ENCODE data around the gene SDCBP2. TPM values are rescaled to one million over a fixed set of nuclear protein-coding genes. Genes with fewer than 3 reads are reported as not detected.

SDCBP2 gene
- total and polyA plus RNA-seq, 2 donors (not counting 1 experiment from before 2014, with no cell fraction given) = 1.2 to 1.3 TPM

DNA sequence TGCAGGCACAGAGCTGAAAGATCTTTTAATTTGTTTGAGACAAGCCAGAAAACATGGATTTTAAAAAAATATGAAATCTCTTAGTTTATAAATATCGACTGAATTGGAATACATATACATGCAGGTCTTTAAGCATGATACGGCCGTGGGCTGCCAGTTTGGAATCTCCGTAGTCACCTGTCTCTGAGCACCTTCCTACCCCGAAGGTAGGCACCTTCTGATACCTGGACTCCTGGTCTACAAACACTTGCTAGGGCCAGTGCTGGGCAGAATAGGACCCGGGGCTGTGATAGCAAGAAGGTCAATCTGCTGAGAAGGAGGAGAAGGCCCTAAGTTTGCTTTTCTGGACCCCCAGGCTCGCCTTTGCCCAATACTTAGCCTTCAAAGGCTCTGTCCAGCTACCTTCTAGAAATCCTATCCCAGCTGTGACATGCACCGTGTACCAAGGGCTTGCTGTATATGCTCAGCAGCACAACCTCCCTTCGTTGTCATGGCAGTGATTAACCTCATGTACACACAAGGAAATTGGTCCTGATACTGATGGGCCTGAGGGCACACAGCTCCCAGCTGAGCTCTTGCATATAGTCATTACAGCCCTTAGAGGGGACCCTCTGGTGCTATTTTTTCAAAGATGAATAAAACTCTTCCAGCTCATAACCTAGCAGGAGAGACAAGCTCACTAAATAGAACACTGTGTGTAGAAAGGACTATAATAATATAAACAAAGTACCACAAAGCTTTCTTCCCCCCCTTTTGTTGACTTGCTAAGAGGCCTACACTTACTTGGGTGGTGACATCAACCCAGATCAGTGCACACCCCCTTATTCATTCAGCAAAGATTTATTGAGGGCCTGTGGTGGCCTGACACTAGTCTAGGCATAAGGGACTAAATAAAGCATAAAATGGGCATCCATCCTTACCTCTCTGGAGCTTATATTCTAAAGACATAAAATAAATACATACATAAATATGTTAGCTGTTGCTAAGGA, 45.1 kb downstream of the SDCBP2 start:
- ATAC-seq (ENCODE audit: low read depth) (no peak), DNase-seq (no peak)
- H3K4me1 ChIP-seq (ENCODE audit: control insufficient read depth in 2 of 2, insufficient read depth in 2 of 2, low read length in 2 of 2) = no peaks in the 10 kb centered on the region
- no peaks in the 10 kb centered on the region for H3K79me2 ChIP-seq (ENCODE audit: control insufficient read depth, insufficient read depth, low read length)
- ChIA-PET POLR2A (no interaction called here), CTCF (interaction anchor here (0.8 to 1.4 kb wide), 2 partner anchors 70 to 220 kb away, joined by 3 read pairs; no protein-coding TSS in a partner anchor)
- 96% methylated on average over 9 of the region's 9 CpGs for WGBS (ENCODE audit: insufficient coverage)
- H3K4me2 ChIP-seq (replicated peaks; ENCODE audit: low read depth, low read length, poor library complexity, severe bottlenecking) = no peak overlapping the region
- H3K36me3 ChIP-seq (replicated peaks in 1 of 2; ENCODE audit: control extremely low read depth in 1 of 2, control insufficient read depth in 1 of 2, extremely low read depth in 1 of 2, insufficient read depth in 2 of 2, low read length in 1 of 2) = no peaks in the 10 kb centered on the region
- Mint-ChIP-seq H3K27me3 (peaks cover 10% of the 10 kb centered on the region), H3K9me3 (ENCODE audit: insufficient read depth) (no peaks in the 10 kb centered on the region), H3K4me3 (no peak overlapping the region), H3K27ac (no peak overlapping the region), H3K4me1 (peaks cover 3% of the 10 kb centered on the region)
- H3K27ac ChIP-seq (ENCODE audit: low read length in 2 of 2) = no peak overlapping the region
- H3K4me3 ChIP-seq (ENCODE audit: control extremely low read depth in 1 of 5, extremely low read depth in 1 of 5, insufficient read depth in 1 of 5, low read depth in 2 of 5, low read length in 4 of 5) = no peak overlapping the region
- intact Hi-C loops (cut with micrococcal nuclease) = no loop called here
- no peaks in the 10 kb centered on the region for H3K27me3 ChIP-seq (replicated peaks in 1 of 4; ENCODE audit: control extremely low read depth in 1 of 4, control insufficient read depth in 3 of 4, insufficient read depth in 4 of 4, low read length in 3 of 4)
- no peaks in the 10 kb centered on the region for H3K9me3 ChIP-seq (ENCODE audit: control extremely low read depth in 1 of 3, control insufficient read depth in 2 of 3, insufficient read depth in 1 of 3, low read length in 2 of 3)
- H4K20me1 ChIP-seq (ENCODE audit: control insufficient read depth, insufficient read depth, low read length, poor library complexity, severe bottlenecking) = no peaks in the 10 kb centered on the region
- TF ChIP-seq CTCF (IDR thresholded peaks at IDR 0.05) (no peak), EZH2 (IDR thresholded peaks at IDR 0.05; ENCODE audit: borderline replicate concordance, insufficient read depth, low read depth, low read length, poor library complexity, severe bottlenecking) (no peak)
- no peak overlapping the region for H2AFZ ChIP-seq (ENCODE audit: insufficient read depth, low read depth, low read length, poor library complexity, severe bottlenecking)
- no peak overlapping the region for H3K9ac ChIP-seq (ENCODE audit: low read length)

DNA sequence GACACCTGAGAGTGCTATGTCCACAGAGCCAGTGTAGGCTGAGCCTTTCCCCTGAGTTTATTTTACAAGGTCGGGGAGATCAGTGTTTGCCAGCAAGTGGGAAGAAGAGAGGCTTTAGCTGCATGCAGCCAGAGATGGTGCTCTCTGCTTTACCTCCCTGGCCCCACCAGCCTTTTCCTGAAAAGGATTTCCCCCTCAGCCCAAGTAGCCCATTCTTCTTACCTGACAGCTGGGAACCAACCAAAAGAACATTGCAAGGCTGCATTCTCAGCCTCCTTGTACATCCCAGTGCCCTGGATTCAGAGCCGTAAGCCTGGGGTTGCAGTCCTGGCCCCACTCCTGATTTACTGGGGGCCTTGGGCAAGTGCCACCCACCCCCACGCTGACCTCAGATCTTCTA, 46.0 kb downstream of the SDCBP2 start:
- H3K27ac Mint-ChIP-seq = no peak overlapping the region
- no peak for DNase-seq
- H3K4me1 ChIP-seq (ENCODE audit: control insufficient read depth in 2 of 2, insufficient read depth in 2 of 2, low read length in 2 of 2) = no peaks in the 10 kb centered on the region

More for the DNA sequence above, 46.0 kb downstream of the SDCBP2 start:
- no peak for ATAC-seq (ENCODE audit: low read depth)
- POLR2A ChIA-PET = no interaction called here
- Histone ChIP-seq H3K9me3 (ENCODE audit: control extremely low read depth in 1 of 3, control insufficient read depth in 2 of 3, insufficient read depth in 1 of 3, low read length in 2 of 3) (no peaks in the 10 kb centered on the region), H4K20me1 (ENCODE audit: control insufficient read depth, insufficient read depth, low read length, poor library complexity, severe bottlenecking) (no peaks in the 10 kb centered on the region), H3K79me2 (ENCODE audit: control insufficient read depth, insufficient read depth, low read length) (no peaks in the 10 kb centered on the region), H2AFZ (ENCODE audit: insufficient read depth, low read depth, low read length, poor library complexity, severe bottlenecking) (no peak overlapping the region), H3K27me3 (replicated peaks in 1 of 4; ENCODE audit: control extremely low read depth in 1 of 4, control insufficient read depth in 3 of 4, insufficient read depth in 4 of 4, low read length in 3 of 4) (no peaks in the 10 kb centered on the region), H3K9ac (ENCODE audit: low read length) (no peak overlapping the region), H3K36me3 (replicated peaks in 1 of 2; ENCODE audit: control extremely low read depth in 1 of 2, control insufficient read depth in 1 of 2, extremely low read depth in 1 of 2, insufficient read depth in 2 of 2, low read length in 1 of 2) (no peaks in the 10 kb centered on the region), H3K27ac (ENCODE audit: low read length in 2 of 2) (no peak overlapping the region), H3K4me2 (replicated peaks; ENCODE audit: low read depth, low read length, poor library complexity, severe bottlenecking) (no peak overlapping the region), H3K4me3 (ENCODE audit: control extremely low read depth in 1 of 5, extremely low read depth in 1 of 5, insufficient read depth in 1 of 5, low read depth in 2 of 5, low read length in 4 of 5) (no peak overlapping the region)
- Mint-ChIP-seq H3K4me3 (no peak overlapping the region), H3K4me1 (peaks cover 3% of the 10 kb centered on the region), H3K9me3 (ENCODE audit: insufficient read depth) (no peaks in the 10 kb centered on the region), H3K27me3 (peaks cover 10% of the 10 kb centered on the region)
- 79% methylated on average over 2 of the region's 3 CpGs for WGBS (ENCODE audit: insufficient coverage)
- TF ChIP-seq EZH2 (IDR thresholded peaks at IDR 0.05; ENCODE audit: borderline replicate concordance, insufficient read depth, low read depth, low read length, poor library complexity, severe bottlenecking) = no peak
- no peak for TF ChIP-seq CTCF (IDR thresholded peaks at IDR 0.05)
- CTCF ChIA-PET = interaction anchor here (1.4 to 1.6 kb wide), 2 partner anchors 30 to 69 kb away, joined by 3 read pairs; no protein-coding TSS in a partner anchor
- intact Hi-C loops (cut with micrococcal nuclease) = no loop called here
